ENCODE measurements around the gene MINDY4.

The MINDY4 gene

GRCh38 chr7:30906014-30906413 is 134.8 kb downstream of the MINDY4 start:
- Histone ChIP-seq H2AFZ (ENCODE audit: insufficient read depth, low read length, poor library complexity) (no peak overlapping the region), H4K91ac (ENCODE audit: low read depth, low read length) (no peak overlapping the region), H3K18ac (ENCODE audit: low read length) (no peak overlapping the region), H3K23ac (ENCODE audit: low read length) (no peak overlapping the region), H3K27ac (ENCODE audit: low read depth, low read length) (no peak overlapping the region), H3K9me3 (ENCODE audit: insufficient read depth, low read depth, low read length) (peaks cover 2% of the 10 kb centered on the region), H4K8ac (ENCODE audit: low read depth, low read length) (no peak overlapping the region), H3K9ac (ENCODE audit: low read length) (no peak overlapping the region), H3K14ac (ENCODE audit: low read length) (no peak overlapping the region), H3K27me3 (ENCODE audit: insufficient read depth, low read length) (no peaks in the 10 kb centered on the region), H2BK5ac (ENCODE audit: low read depth, low read length, poor library complexity) (no peak overlapping the region), H3K79me2 (ENCODE audit: control insufficient read depth, insufficient read depth, low read length, poor library complexity) (no peaks in the 10 kb centered on the region), H3K4me2 (ENCODE audit: low read length) (no peak overlapping the region), H2AK5ac (ENCODE audit: low read length) (no peak overlapping the region), H2BK12ac (ENCODE audit: low read length) (no peak overlapping the region), H4K12ac (ENCODE audit: low read depth, low read length) (no peak overlapping the region), H2BK120ac (ENCODE audit: insufficient read depth, low read length, poor library complexity) (no peak overlapping the region), H3K4me3 (ENCODE audit: low read depth, low read length) (no peak overlapping the region), H3K36me3 (ENCODE audit: control insufficient read depth in 1 of 2, insufficient read depth in 2 of 2, low read length in 2 of 2) (no peaks in the 10 kb centered on the region), H3K4me1 (ENCODE audit: control insufficient read depth in 1 of 2, insufficient read depth in 2 of 2, low read length in 2 of 2) (no peaks in the 10 kb centered on the region), H3K79me1 (ENCODE audit: low read length) (no peaks in the 10 kb centered on the region), H3K4ac (ENCODE audit: low read depth, low read length) (no peak overlapping the region)
- DNase-seq, result no peak
- WGBS (ENCODE audit: extremely low coverage, insufficient coverage, insufficient read length), result no CpG with 5 or more reads among the region's 7 CpGs

GRCh38 chr7:30906515-30907240 is 135.5 kb downstream of the MINDY4 start:
- Histone ChIP-seq H3K79me1 (ENCODE audit: low read length) (no peaks in the 10 kb centered on the region), H3K9me3 (ENCODE audit: insufficient read depth, low read depth, low read length) (peaks cover 2% of the 10 kb centered on the region), H3K4me1 (ENCODE audit: control insufficient read depth in 1 of 2, insufficient read depth in 2 of 2, low read length in 2 of 2) (no peaks in the 10 kb centered on the region), H3K4me2 (ENCODE audit: low read length) (no peak overlapping the region), H3K4ac (ENCODE audit: low read depth, low read length) (no peak overlapping the region), H2BK5ac (ENCODE audit: low read depth, low read length, poor library complexity) (no peak overlapping the region), H3K27me3 (ENCODE audit: insufficient read depth, low read length) (no peaks in the 10 kb centered on the region), H2BK12ac (ENCODE audit: low read length) (no peak overlapping the region), H4K91ac (ENCODE audit: low read depth, low read length) (no peak overlapping the region), H4K8ac (ENCODE audit: low read depth, low read length) (no peak overlapping the region), H3K4me3 (ENCODE audit: low read depth, low read length) (no peak overlapping the region), H3K27ac (ENCODE audit: low read depth, low read length) (no peak overlapping the region), H4K12ac (ENCODE audit: low read depth, low read length) (no peak overlapping the region), H3K23ac (ENCODE audit: low read length) (no peak overlapping the region), H3K79me2 (ENCODE audit: control insufficient read depth, insufficient read depth, low read length, poor library complexity) (no peaks in the 10 kb centered on the region), H2BK120ac (ENCODE audit: insufficient read depth, low read length, poor library complexity) (no peak overlapping the region), H3K9ac (ENCODE audit: low read length) (no peak overlapping the region), H2AK5ac (ENCODE audit: low read length) (no peak overlapping the region), H2AFZ (ENCODE audit: insufficient read depth, low read length, poor library complexity) (no peak overlapping the region), H3K18ac (ENCODE audit: low read length) (no peak overlapping the region), H3K14ac (ENCODE audit: low read length) (no peak overlapping the region), H3K36me3 (ENCODE audit: control insufficient read depth in 1 of 2, insufficient read depth in 2 of 2, low read length in 2 of 2) (no peaks in the 10 kb centered on the region)
- no peak for DNase-seq
- no CpG with 5 or more reads among the region's 11 CpGs for WGBS (ENCODE audit: extremely low coverage, insufficient coverage, insufficient read length)

- no peak for DNase-seq
- Histone ChIP-seq H2AK5ac (ENCODE audit: low read length) (no peak overlapping the region), H3K4me3 (ENCODE audit: low read depth, low read length) (no peak overlapping the region), H3K4ac (ENCODE audit: low read depth, low read length) (no peak overlapping the region), H3K9ac (ENCODE audit: low read length) (no peak overlapping the region), H3K36me3 (ENCODE audit: control insufficient read depth in 1 of 2, insufficient read depth in 2 of 2, low read length in 2 of 2) (no peaks in the 10 kb centered on the region), H3K23ac (ENCODE audit: low read length) (no peak overlapping the region), H3K4me2 (ENCODE audit: low read length) (no peak overlapping the region), H4K91ac (ENCODE audit: low read depth, low read length) (no peak overlapping the region), H3K9me3 (ENCODE audit: insufficient read depth, low read depth, low read length) (peaks cover 2% of the 10 kb centered on the region), H3K18ac (ENCODE audit: low read length) (no peak overlapping the region), H3K79me2 (ENCODE audit: control insufficient read depth, insufficient read depth, low read length, poor library complexity) (no peaks in the 10 kb centered on the region), H3K27me3 (ENCODE audit: insufficient read depth, low read length) (no peaks in the 10 kb centered on the region), H2BK120ac (ENCODE audit: insufficient read depth, low read length, poor library complexity) (no peak overlapping the region), H4K8ac (ENCODE audit: low read depth, low read length) (no peak overlapping the region), H2BK12ac (ENCODE audit: low read length) (no peak overlapping the region), H3K27ac (ENCODE audit: low read depth, low read length) (no peak overlapping the region), H2BK5ac (ENCODE audit: low read depth, low read length, poor library complexity) (no peak overlapping the region), H2AFZ (ENCODE audit: insufficient read depth, low read length, poor library complexity) (no peak overlapping the region), H3K14ac (ENCODE audit: low read length) (no peak overlapping the region), H4K12ac (ENCODE audit: low read depth, low read length) (no peak overlapping the region), H3K79me1 (ENCODE audit: low read length) (no peaks in the 10 kb centered on the region), H3K4me1 (ENCODE audit: control insufficient read depth in 1 of 2, insufficient read depth in 2 of 2, low read length in 2 of 2) (no peaks in the 10 kb centered on the region)
- no CpG with 5 or more reads among the region's 14 CpGs for WGBS (ENCODE audit: extremely low coverage, insufficient coverage, insufficient read length)
These were observed 136.5 kb downstream of the MINDY4 start for GRCh38 chr7:30907527-30908267.

- no CpG with 5 or more reads among the region's 10 CpGs for WGBS (ENCODE audit: extremely low coverage, insufficient coverage, insufficient read length)
- Histone ChIP-seq H3K27me3 (ENCODE audit: insufficient read depth, low read length) (no peaks in the 10 kb centered on the region), H2BK5ac (ENCODE audit: low read depth, low read length, poor library complexity) (no peak overlapping the region)
These were observed 137.5 kb downstream of the MINDY4 start for GRCh38 chr7:30908681-30909080.

More at GRCh38 chr7:30908681-30909080, 137.5 kb downstream of the MINDY4 start:
- H3K14ac ChIP-seq (ENCODE audit: low read length), result no peak overlapping the region
- H3K79me1 ChIP-seq (ENCODE audit: low read length), result no peaks in the 10 kb centered on the region
- no peaks in the 10 kb centered on the region for H3K4me1 ChIP-seq (ENCODE audit: control insufficient read depth in 1 of 2, insufficient read depth in 2 of 2, low read length in 2 of 2)
- no peak overlapping the region for H3K4ac ChIP-seq (ENCODE audit: low read depth, low read length)
- H3K79me2 ChIP-seq (ENCODE audit: control insufficient read depth, insufficient read depth, low read length, poor library complexity), result no peaks in the 10 kb centered on the region
- H4K8ac ChIP-seq (ENCODE audit: low read depth, low read length), result no peak overlapping the region
- H3K23ac ChIP-seq (ENCODE audit: low read length), result no peak overlapping the region
- no peak overlapping the region for H2BK12ac ChIP-seq (ENCODE audit: low read length)
- no peaks in the 10 kb centered on the region for H3K36me3 ChIP-seq (ENCODE audit: control insufficient read depth in 1 of 2, insufficient read depth in 2 of 2, low read length in 2 of 2)
- H2AFZ ChIP-seq (ENCODE audit: insufficient read depth, low read length, poor library complexity), result no peak overlapping the region
- no peak overlapping the region for H4K12ac ChIP-seq (ENCODE audit: low read depth, low read length)
- no peak overlapping the region for H4K91ac ChIP-seq (ENCODE audit: low read depth, low read length)
- no peak overlapping the region for H3K4me2 ChIP-seq (ENCODE audit: low read length)
- H2AK5ac ChIP-seq (ENCODE audit: low read length), result no peak overlapping the region
- DNase-seq, result no peak
- H3K9ac ChIP-seq (ENCODE audit: low read length), result no peak overlapping the region
- peaks cover 5% of the 10 kb centered on the region for H3K9me3 ChIP-seq (ENCODE audit: insufficient read depth, low read depth, low read length)
- no peak overlapping the region for H2BK120ac ChIP-seq (ENCODE audit: insufficient read depth, low read length, poor library complexity)
- H3K4me3 ChIP-seq (ENCODE audit: low read depth, low read length), result no peak overlapping the region
- H3K27ac ChIP-seq (ENCODE audit: low read depth, low read length), result no peak overlapping the region
- H3K18ac ChIP-seq (ENCODE audit: low read length), result no peak overlapping the region
